Fibroblast of the aortic adventitia (primary cell): ENCODE measurements around the gene RPF1. TPM values are rescaled to one million over a fixed set of nuclear protein-coding genes. Genes with fewer than 3 reads are reported as not detected.

Experiments
- total RNA-seq: library from RNA; depleted of rRNA; stranded (reverse); fragments of >200 nt; gene quantifications from 2 replicates; pipeline ENCODE4 v1.2.3, GENCODE V29; 2012; ENCODE audit warnings: low replicate concordance

The RPF1 gene
- total RNA-seq, 1 donor: 51.6 TPM

Other genes with a start within 250 kb of the RPF1 start
- 1.4 and 3.1 TPM in 2 replicates for gene SAMD13, start 177.6 kb upstream of the RPF1 start, total RNA-seq
- gene DNASE2B, start 80.8 kb upstream of the RPF1 start, total RNA-seq: not detected in 2 replicates
- 0.41 and 3.0 TPM in 2 replicates for gene SPATA1, start 27.1 kb downstream of the RPF1 start, total RNA-seq
- 1.6 and 54.1 TPM in 2 replicates for gene GNG5, start 27.3 kb downstream of the RPF1 start, total RNA-seq
- gene CTBS, start 95.2 kb downstream of the RPF1 start, total RNA-seq: 14.5 and 23.0 TPM in 2 replicates
- 34.9 and 40.3 TPM in 2 replicates for gene SSX2IP, start 211.2 kb downstream of the RPF1 start, total RNA-seq